HG02852 (cell line): ENCODE measurements around the gene CPTP.
"Not testable (repeated sequence)": the region's sequence is repeated elsewhere in the genome, so short reads cannot be mapped to it uniquely, and the experiment has no call there.

ENCODE experiments used
- ATAC-seq: cut with Tn5 transposase; IDR thresholded peaks from one replicate; pipeline ENCODE4 v1.9.1; 2021; ENCODE audit warnings: mild to moderate bottlenecking, moderate library complexity; ENCODE audit not compliant: unreplicated experiment

CPTP gene

GRCh38 chr1:1305300-1306069 lies 19.1 kb upstream of the CPTP start:
- no peak for ATAC-seq

- ATAC-seq: no peak
Observed at GRCh38 chr1:1306070-1306660, 18.4 kb upstream of the CPTP start.

GRCh38 chr1:1306661-1307260 lies 17.8 kb upstream of the CPTP start:
- no peak for ATAC-seq

DNA sequence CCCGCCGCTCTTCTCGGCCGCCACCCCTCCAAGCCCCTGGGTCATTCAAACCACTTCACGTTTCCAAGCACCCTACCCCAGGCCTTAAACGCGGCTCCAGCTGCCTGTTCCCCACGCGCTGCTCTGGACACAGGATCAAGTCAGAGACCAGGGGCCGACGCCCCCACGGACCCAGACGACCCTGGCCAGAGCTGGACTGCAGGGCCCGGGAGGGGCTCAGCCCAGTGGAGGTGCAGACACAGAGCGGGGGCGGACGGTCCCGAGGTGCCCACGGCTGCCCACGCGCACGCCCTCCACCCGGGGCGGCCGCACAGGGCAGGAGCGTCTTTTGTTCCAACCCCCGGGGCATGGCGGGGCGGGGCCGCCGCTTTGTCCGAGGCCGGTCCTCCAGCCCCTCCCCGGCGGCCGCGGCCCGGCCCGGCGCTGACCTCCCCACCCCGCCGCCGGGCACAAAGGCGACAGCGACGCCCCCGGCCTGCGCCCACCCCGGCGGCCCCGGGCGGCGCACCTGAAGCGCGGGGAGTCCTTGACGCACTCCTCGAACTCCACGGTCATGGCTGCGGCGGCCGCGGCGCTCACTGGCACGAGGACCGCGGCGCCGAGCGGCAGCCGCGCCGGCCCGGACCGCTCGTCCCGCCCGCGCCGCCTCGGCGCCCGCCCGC lies 17.2 kb upstream of the CPTP start:
- ATAC-seq: peak; percentile 2

GRCh38 chr1:1307923-1308755 lies 16.5 kb upstream of the CPTP start, which contains the start of the genes ACAP3 and PUSL1:
Gene ACAP3, minus strand, starts transcription at chr1:1307930. Its CDS starts 115 bp downstream, at chr1:1307815.
Gene PUSL1, plus strand, starts transcription at chr1:1308597. Its CDS starts 47 bp downstream, at chr1:1308644.
- ATAC-seq: peak; percentile 60

DNA sequence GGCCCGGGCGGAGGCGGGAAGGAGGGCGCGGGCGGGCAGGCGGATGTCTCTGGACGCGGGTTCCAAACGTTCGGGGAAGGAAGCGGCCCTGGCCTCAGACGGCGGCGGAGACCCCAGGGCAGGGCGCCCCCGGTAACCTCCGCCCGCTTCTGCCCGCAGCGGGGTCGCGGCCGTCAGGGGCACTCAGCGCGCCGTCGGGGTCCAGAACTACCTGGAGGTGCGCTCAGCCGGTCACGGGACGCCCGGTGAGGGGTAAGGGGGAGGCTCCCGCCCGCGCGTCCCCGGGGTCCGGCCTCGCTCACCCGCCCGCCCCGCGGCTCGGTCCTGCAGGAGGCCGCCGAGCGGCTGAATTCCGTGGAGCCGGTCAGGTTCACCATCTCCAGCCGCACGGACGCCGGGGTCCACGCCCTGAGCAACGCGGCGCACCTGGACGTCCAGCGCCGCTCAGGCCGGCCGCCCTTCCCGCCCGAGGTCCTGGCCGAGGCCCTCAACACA lies 15.8 kb upstream of the CPTP start:
- ATAC-seq: peak; percentile 1

GRCh38 chr1:1309251-1310108 lies 15.1 kb upstream of the CPTP start:
- ATAC-seq: no peak

- no peak for ATAC-seq
Observed at GRCh38 chr1:1310109-1310385, 14.6 kb upstream of the CPTP start.

- ATAC-seq: no peak
Observed at GRCh38 chr1:1310476-1311053, 14.0 kb upstream of the CPTP start.

DNA sequence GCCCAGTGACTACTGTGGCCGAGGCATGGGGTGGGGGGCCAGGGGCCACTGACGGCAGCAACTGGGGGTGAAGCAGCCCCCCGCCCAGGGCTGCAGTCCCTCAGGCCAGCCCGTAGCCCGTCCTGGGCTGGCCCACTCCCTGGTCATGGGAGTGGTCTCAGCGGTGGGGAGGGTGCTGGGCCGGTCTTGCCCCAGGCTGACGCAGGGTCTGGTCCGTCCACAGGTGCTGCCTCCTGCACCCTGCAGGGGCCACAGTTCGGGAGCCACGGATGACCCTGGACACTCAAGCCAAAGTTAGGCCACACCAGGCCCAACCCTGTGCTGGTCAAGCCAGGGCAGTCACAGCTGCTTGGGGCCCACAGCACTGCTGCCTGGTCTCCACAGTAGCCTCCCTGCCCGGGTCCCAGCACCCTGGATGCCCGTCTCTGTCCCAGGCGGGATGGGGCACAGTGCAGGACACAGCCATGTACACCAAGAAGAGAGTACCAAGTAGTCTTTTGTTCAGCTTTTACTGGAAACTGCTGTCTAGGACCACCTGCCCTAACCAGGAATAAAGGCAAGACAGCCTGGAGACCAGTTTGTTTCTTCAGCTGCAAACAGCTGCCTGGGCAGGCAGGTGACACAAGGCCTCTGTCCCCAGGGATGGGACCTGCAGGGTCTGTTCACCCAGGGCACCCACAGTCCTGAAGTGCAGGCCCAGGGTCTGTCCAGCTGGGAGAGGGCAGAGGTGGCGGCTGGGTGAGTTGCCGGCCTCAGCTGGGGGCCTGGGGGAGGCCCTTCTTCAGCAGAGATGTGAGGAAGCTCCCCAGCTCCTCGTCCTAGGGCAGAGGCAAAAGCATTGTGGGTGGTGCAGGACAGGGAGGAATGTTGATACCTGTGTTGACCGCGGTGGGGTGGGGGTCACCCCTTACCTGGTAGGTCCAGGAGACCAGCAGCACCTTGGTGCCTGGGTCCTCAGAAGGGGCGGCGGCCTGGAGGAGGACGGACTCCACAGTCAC lies 13.2 kb upstream of the CPTP start:
- no peak for ATAC-seq

DNA sequence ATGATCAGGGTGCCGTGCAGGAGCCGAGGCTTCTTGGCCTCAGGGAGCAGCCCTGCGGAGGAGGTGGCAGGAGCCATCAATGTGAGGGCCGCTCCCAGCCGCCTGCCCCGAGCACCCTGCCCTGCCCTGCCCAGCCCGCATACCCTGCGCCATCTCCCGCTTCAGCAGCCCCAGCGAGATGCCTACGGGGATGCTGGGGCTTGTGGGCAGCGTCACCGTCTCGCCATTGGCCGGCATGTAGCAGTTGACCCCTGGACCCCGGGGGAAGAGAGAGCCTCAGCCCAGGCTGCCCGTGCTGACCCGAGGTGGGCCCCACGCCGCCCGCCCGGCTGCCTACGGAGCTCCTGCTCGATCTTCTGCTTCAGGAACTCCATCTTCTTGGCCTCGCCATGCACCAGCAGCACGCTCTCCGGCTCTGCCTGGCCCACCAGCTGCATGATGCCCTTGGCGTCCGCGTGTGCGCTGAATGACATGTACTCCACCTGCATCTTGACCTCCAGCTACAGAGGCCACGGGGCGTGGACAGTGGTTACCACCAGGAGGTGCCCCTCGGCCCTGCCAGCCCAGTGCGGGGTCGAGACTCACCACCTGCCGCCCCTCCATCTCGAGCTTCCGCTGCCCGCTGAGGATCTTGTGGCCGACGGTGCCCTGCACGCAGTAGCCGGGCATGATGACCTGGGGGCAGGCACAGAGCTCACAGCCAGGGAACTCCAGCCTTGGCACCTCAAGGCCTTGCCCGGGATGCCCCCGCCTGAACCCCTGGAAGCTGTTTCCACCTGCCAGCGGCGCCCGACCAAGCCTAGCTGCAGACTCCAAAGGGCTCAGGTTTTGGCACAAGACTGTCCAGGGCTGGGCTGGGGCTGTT lies 11.9 kb upstream of the CPTP start:
- ATAC-seq: no peak

DNA sequence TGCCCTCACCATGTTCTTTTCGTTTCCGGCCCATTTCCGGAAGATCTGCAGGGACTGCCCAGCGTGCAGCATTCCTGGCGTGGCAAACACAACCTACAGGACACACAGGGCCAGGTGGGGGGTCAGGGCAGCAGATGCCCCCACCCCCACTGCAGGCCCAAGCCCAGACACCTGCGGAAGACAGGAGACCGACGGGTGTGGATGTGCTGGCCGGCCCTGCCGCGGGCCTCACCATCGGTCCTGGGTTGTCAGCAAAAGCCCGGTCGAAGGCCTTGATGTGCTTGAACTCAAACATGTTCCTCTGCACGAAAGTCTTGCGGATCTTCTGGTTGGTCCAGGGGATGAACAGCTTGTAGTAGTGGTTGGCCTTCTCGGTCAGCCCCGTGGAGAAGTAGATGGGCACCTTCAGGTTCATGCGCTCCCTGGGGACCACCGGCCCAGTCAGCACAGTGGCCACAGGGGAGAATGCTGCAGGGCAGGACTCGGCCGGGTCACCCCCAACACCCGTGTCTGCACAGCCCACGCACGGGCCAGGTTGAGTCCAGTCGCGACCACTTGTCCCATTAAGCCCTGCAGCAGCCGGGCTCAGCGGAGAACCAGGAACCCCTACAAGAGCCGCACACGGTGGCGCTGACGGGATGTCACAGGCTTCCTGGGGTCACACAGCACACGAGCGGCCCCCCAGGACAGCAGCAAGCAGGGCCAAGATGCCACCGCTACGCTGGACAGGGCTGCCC lies 10.9 kb upstream of the CPTP start:
- no peak for ATAC-seq

DNA sequence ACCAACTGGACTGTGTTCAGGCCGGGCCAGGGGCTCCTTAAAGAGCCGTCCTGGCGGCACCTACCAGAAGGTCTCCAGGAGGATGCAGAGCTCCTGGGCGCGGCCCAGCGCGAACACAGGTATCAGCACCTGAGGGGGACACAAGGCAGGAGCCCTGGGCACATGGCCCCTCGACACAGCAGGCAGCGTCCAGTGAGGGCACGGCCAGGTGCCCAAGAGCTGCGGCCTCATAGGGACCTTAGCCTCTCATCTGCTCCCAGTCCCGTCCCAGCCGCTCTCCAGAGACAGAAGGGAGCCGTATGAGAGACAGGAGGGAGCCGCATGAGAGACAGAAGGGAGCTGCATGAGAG lies 10.4 kb upstream of the CPTP start:
- ATAC-seq: no peak

- ATAC-seq: no peak
Observed at GRCh38 chr1:1314678-1315335, 9.8 kb upstream of the CPTP start.

GRCh38 chr1:1315435-1315954 lies 9.1 kb upstream of the CPTP start:
- no peak for ATAC-seq

- ATAC-seq: not testable (repeated sequence)
Observed at GRCh38 chr1:1316199-1316598, 8.4 kb upstream of the CPTP start.
